ENCODE data around the gene ATP5F1E.
"Not testable (repeated sequence)": the region's sequence is repeated elsewhere in the genome, so short reads cannot be mapped to it uniquely, and the experiment has no call there.

Gene ATP5F1E

GRCh38 chr20:59015812-59016711 lies 16.1 kb downstream of the ATP5F1E start:
- Histone ChIP-seq H3K36me3 (ENCODE audit: control insufficient read depth, insufficient read depth, low read length) (no peaks in the 10 kb centered on the region), H3K27me3 (ENCODE audit: control insufficient read depth, insufficient read depth, low read length) (no peaks in the 10 kb centered on the region), H3K4me3 (ENCODE audit: low read length) (no peak overlapping the region), H3K9ac (ENCODE audit: low read length) (no peak overlapping the region), H3K27ac (ENCODE audit: low read depth, low read length) (no peak overlapping the region), H3K4me1 (ENCODE audit: control insufficient read depth, insufficient read depth, low read length) (no peaks in the 10 kb centered on the region)

- Histone ChIP-seq H3K4me1 (ENCODE audit: control insufficient read depth, insufficient read depth, low read length) (no peaks in the 10 kb centered on the region), H3K4me3 (ENCODE audit: low read length) (no peak overlapping the region), H3K27me3 (ENCODE audit: control insufficient read depth, insufficient read depth, low read length) (no peaks in the 10 kb centered on the region), H3K9ac (ENCODE audit: low read length) (no peak overlapping the region), H3K36me3 (ENCODE audit: control insufficient read depth, insufficient read depth, low read length) (no peaks in the 10 kb centered on the region), H3K27ac (ENCODE audit: low read depth, low read length) (no peak overlapping the region)
Observed at GRCh38 chr20:59015411-59015810, 16.7 kb downstream of the ATP5F1E start.

DNA sequence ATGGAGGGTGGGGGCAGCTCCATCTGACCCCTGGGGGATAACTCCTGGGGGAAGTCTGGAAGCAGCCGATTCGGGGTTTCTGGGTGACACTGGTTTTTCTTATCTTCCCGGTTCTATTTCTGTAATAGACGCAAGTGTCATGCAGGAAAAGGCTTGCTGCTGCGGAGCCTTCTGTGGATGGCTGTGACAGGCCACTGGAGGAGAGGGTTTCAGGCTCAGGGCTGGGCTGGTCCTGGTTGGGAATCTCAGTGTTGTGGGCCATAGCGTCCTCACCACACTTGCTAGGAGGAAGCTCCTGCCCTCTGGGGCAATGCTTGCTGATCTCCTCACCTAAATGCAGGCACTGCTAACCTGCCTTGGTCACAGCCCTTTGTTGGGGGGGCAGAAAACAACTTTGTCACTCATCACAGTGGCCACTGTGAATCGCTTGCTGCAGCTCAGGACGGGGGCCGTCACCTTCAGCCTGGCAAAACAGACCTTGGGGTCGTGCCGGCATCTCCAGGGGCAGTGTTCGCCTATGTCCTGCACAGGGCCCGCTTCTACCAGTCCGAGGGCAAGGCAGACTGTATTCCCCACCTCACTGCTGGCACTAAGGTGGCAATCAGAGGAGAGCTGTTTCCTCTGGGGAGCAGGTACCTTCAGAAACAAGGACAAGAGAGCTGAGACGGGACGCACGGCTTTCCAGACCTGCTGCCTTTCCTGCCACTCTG lies 17.3 kb downstream of the ATP5F1E start:
- no peak overlapping the region for H3K9ac ChIP-seq (ENCODE audit: low read length)
- no peaks in the 10 kb centered on the region for H3K4me1 ChIP-seq (ENCODE audit: control insufficient read depth, insufficient read depth, low read length)

DNA sequence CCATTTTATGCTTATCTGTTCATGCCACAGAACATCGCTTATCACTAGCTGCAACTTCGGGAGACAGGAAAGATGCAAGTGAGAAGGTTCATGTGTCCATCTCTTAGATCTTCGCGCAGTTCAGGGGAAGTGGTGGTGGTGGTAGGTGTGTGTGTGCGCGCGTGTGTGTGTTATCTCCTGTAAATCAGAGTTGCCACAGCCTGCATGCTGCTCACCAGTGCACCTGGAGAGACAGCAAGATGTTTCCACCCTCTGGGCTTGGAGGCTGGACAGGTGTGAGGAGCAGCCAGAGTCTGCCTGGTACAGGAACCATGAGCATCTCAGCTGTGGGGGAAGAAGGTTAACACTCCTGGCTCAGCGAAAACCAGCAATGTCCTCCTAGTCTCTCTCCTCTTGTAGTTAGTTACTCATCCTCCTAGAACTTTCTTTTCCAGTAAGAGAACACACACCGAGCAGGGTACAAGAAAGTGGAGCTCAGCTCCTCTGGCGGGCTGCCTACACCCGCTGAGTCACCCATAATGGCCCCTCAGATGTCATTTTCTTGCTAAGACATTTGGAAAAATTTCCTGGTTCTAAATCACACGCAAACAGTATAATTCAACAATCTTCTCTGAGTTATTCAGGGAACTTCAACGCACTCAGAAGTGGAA lies 18.1 kb downstream of the ATP5F1E start:
- no peaks in the 10 kb centered on the region for H3K4me1 ChIP-seq (ENCODE audit: control insufficient read depth, insufficient read depth, low read length)
- no peak overlapping the region for H3K27ac ChIP-seq (ENCODE audit: low read depth, low read length)
- no peak overlapping the region for H3K9ac ChIP-seq (ENCODE audit: low read length)
- no peaks in the 10 kb centered on the region for H3K36me3 ChIP-seq (ENCODE audit: control insufficient read depth, insufficient read depth, low read length)
- H3K4me3 ChIP-seq (ENCODE audit: low read length), result no peak overlapping the region
- no peaks in the 10 kb centered on the region for H3K27me3 ChIP-seq (ENCODE audit: control insufficient read depth, insufficient read depth, low read length)

More for the DNA sequence above, 17.3 kb downstream of the ATP5F1E start:
- no peaks in the 10 kb centered on the region for H3K27me3 ChIP-seq (ENCODE audit: control insufficient read depth, insufficient read depth, low read length)
- H3K27ac ChIP-seq (ENCODE audit: low read depth, low read length), result no peak overlapping the region
- H3K4me3 ChIP-seq (ENCODE audit: low read length), result no peak overlapping the region
- no peaks in the 10 kb centered on the region for H3K36me3 ChIP-seq (ENCODE audit: control insufficient read depth, insufficient read depth, low read length)

GRCh38 chr20:59013031-59013951 lies 18.8 kb downstream of the ATP5F1E start:
- H3K27ac ChIP-seq (ENCODE audit: low read depth, low read length), result no peak overlapping the region
- H3K36me3 ChIP-seq (ENCODE audit: control insufficient read depth, insufficient read depth, low read length), result no peaks in the 10 kb centered on the region
- H3K4me1 ChIP-seq (ENCODE audit: control insufficient read depth, insufficient read depth, low read length), result no peaks in the 10 kb centered on the region
- H3K4me3 ChIP-seq (ENCODE audit: low read length), result no peak overlapping the region
- H3K9ac ChIP-seq (ENCODE audit: low read length), result no peak overlapping the region
- H3K27me3 ChIP-seq (ENCODE audit: control insufficient read depth, insufficient read depth, low read length), result no peaks in the 10 kb centered on the region

GRCh38 chr20:59011874-59012157 lies 20.3 kb downstream of the ATP5F1E start:
- not testable (repeated sequence) for H3K4me3 ChIP-seq (ENCODE audit: low read length); H3K36me3 ChIP-seq (ENCODE audit: control insufficient read depth, insufficient read depth, low read length); H3K27ac ChIP-seq (ENCODE audit: low read depth, low read length); H3K9ac ChIP-seq (ENCODE audit: low read length); H3K4me1 ChIP-seq (ENCODE audit: control insufficient read depth, insufficient read depth, low read length); H3K27me3 ChIP-seq (ENCODE audit: control insufficient read depth, insufficient read depth, low read length)

DNA sequence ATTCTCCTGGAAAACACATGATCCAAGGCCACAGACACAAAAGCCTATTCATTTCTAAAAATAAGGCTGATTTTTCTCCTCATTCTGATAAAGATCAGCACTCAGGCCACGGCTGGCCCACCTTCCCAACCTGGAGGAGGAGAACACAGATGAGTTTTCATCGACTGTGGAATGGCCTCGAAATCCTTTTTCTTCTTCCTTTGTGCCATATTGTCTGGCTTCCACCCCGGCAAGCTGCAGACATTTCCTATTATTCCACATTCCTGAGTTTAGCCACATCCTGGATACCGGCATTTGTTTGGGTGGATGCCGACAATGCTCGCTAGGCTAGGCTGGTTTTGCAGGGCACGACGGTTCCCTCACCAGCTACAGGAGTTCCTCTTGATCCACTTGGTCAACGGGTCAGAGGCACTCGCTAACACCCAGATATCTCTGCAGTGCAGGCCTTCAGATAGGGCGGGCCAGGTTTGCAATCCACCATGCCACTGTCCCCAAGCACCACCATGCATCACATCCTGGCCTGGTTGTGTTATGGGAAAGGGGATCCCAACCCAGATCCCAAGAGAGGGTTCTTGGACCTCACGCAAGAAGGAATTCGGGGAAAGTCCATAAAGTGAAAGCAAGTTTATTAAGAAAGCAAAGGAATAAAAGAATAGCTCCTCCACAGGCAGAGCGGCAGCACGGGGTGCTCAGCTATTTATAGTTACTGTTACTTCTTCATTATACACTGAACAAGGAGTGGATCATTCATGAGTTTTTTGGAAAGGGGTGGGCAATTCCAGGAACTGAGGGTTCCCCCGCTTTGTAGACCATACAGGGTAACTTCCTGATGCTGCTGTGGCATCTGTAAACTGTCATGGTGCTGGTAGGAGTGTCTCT lies 20.9 kb downstream of the ATP5F1E start:
- Histone ChIP-seq H3K9ac (ENCODE audit: low read length) (no peak overlapping the region), H3K4me3 (ENCODE audit: low read length) (no peak overlapping the region), H3K27me3 (ENCODE audit: control insufficient read depth, insufficient read depth, low read length) (no peaks in the 10 kb centered on the region), H3K27ac (ENCODE audit: low read depth, low read length) (no peak overlapping the region), H3K4me1 (ENCODE audit: control insufficient read depth, insufficient read depth, low read length) (peaks cover 1% of the 10 kb centered on the region), H3K36me3 (ENCODE audit: control insufficient read depth, insufficient read depth, low read length) (no peaks in the 10 kb centered on the region)

DNA sequence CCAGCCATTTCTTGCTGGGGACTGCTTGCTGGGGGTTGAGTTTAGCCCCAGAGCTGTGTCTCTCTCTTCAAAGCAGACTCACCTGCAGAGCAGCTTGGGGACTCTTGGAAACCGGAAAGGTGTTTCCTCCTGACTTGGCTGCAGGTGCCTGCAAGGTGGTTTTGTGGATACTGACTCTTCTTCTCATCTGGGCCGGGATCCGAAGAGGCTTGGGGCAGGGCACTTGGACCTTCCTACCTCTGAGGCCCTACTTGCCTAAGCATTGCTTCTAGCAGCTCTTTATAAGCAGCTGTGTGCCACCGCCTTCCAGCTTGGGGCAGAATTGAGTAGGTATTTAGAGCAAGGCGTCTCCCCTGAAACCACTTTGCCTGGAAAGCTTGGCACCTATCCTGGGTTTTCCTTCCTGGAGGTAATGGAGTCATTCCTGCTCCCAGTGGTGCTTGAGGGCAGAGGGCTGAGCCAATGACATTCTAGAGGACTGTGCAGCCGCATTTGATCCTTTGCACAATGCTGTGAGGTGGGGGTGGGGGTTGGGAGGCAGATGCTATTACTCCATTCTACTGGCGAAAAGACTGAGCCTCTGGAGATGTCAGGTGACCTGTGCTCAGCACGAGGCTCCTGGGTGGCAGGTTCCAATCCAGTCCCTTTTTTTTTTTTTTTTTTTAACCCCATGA lies 21.7 kb downstream of the ATP5F1E start:
- Histone ChIP-seq H3K27me3 (ENCODE audit: control insufficient read depth, insufficient read depth, low read length) (no peaks in the 10 kb centered on the region), H3K36me3 (ENCODE audit: control insufficient read depth, insufficient read depth, low read length) (no peaks in the 10 kb centered on the region), H3K9ac (ENCODE audit: low read length) (no peak overlapping the region), H3K4me3 (ENCODE audit: low read length) (no peak overlapping the region), H3K4me1 (ENCODE audit: control insufficient read depth, insufficient read depth, low read length) (peaks cover 8% of the 10 kb centered on the region), H3K27ac (ENCODE audit: low read depth, low read length) (no peak overlapping the region)

GRCh38 chr20:59008715-59009336 lies 23.3 kb downstream of the ATP5F1E start:
- Histone ChIP-seq H3K9ac (ENCODE audit: low read length) (no peak overlapping the region), H3K4me1 (ENCODE audit: control insufficient read depth, insufficient read depth, low read length) (peaks cover 12% of the 10 kb centered on the region), H3K27me3 (ENCODE audit: control insufficient read depth, insufficient read depth, low read length) (no peaks in the 10 kb centered on the region), H3K4me3 (ENCODE audit: low read length) (no peak overlapping the region), H3K27ac (ENCODE audit: low read depth, low read length) (no peak overlapping the region), H3K36me3 (ENCODE audit: control insufficient read depth, insufficient read depth, low read length) (peaks cover 1% of the 10 kb centered on the region)

- Histone ChIP-seq H3K27me3 (ENCODE audit: control insufficient read depth, insufficient read depth, low read length) (no peaks in the 10 kb centered on the region), H3K4me3 (ENCODE audit: low read length) (peak overlapping the region; percentile 93), H3K9ac (ENCODE audit: low read length) (no peak overlapping the region), H3K4me1 (ENCODE audit: control insufficient read depth, insufficient read depth, low read length) (peaks cover 12% of the 10 kb centered on the region), H3K27ac (ENCODE audit: low read depth, low read length) (peak overlapping the region; percentile 78), H3K36me3 (ENCODE audit: control insufficient read depth, insufficient read depth, low read length) (peaks cover 9% of the 10 kb centered on the region)
Observed at GRCh38 chr20:59007665-59008511, 24.2 kb downstream of the ATP5F1E start.
